HFF-Myc (cell line): Measurements from ENCODE around the gene LTBP1.
"Not testable (repeated sequence)": the region's sequence is repeated elsewhere in the genome, so short reads cannot be mapped to it uniquely, and the experiment has no call there.

Experiments used
- DNase-seq: peaks from one replicate; pipeline ENCODE4 v3.0.0-alpha.2; 2011; ENCODE audit warnings: low read depth; ENCODE audit errors: extremely low read depth
- H3K4me3 ChIP-seq: replicated peaks from 2 replicates; pipeline ENCODE4 v1.5.1; 2011; ENCODE audit warnings: low read depth, mild to moderate bottlenecking, control low read depth, low read length
- CTCF ChIP-seq: IDR thresholded peaks from 2 replicates; pipeline ENCODE4 v1.5.1; 2012; ENCODE audit warnings: mild to moderate bottlenecking, low read depth, low read length, control low read depth; ENCODE audit errors: missing control alignments

Gene LTBP1

GRCh38 chr2:33056170-33056569, 109.4 kb downstream of the LTBP1 start:
- no peak overlapping the region for H3K4me3 ChIP-seq
- TF ChIP-seq CTCF = no peak
- DNase-seq = no peak

GRCh38 chr2:33057307-33058028, 110.7 kb downstream of the LTBP1 start:
- DNase-seq, H3K4me3 ChIP-seq: not testable (repeated sequence)

GRCh38 chr2:33058716-33059470, 112.1 kb downstream of the LTBP1 start:
- TF ChIP-seq CTCF = no peak
- DNase-seq = no peak
- H3K4me3 ChIP-seq = no peak overlapping the region

- H3K4me3 ChIP-seq = no peak overlapping the region
- no peak for TF ChIP-seq CTCF
- no peak for DNase-seq
Observed at GRCh38 chr2:33059471-33060156, 112.9 kb downstream of the LTBP1 start.

GRCh38 chr2:33060405-33060804, 113.7 kb downstream of the LTBP1 start:
- DNase-seq = no peak
- no peak overlapping the region for H3K4me3 ChIP-seq
- TF ChIP-seq CTCF = no peak

GRCh38 chr2:33062665-33063250, 116.0 kb downstream of the LTBP1 start:
- TF ChIP-seq CTCF = no peak
- H3K4me3 ChIP-seq = no peak overlapping the region
- no peak for DNase-seq

- no peak for DNase-seq
- no peak for TF ChIP-seq CTCF
Observed at GRCh38 chr2:33064349-33064801, 117.6 kb downstream of the LTBP1 start.

More at GRCh38 chr2:33064349-33064801, 117.6 kb downstream of the LTBP1 start:
- no peak overlapping the region for H3K4me3 ChIP-seq
